Measurements from ENCODE around the gene KRT81. TPM values are rescaled to one million over a fixed set of nuclear protein-coding genes. Genes with fewer than 3 reads are reported as not detected.

Gene KRT81
- total and polyA plus RNA-seq, 4 donors = 0.02 to 0.61 (median 0.23) TPM

DNA sequence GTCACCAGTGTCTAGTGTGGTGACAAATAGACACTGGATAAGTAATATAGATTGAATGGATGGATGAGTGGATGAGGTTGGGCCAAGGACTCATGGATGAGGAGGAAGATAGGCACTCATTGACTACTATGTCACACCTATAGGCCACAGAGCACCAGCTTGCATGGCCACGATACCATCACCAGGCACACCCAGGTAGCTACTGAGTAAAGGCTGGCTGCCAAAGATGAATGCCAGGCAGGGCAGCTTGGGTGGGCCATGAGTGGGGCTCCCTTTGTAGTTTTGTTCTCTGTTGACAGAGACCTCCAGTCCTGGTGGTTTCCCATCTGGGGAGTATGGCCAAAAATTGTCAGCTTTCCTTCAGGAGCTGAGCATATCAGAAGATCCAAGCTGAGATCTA is 41.0 kb upstream of the KRT81 start:
- ATAC-seq (ENCODE audit: insufficient read depth, low FRiP score) (no peak), DNase-seq (no peak)
- no peak overlapping the region for H3K27ac ChIP-seq (ENCODE audit: low read depth in 1 of 2, low read length in 1 of 2)
- TF ChIP-seq, protein P1, sequence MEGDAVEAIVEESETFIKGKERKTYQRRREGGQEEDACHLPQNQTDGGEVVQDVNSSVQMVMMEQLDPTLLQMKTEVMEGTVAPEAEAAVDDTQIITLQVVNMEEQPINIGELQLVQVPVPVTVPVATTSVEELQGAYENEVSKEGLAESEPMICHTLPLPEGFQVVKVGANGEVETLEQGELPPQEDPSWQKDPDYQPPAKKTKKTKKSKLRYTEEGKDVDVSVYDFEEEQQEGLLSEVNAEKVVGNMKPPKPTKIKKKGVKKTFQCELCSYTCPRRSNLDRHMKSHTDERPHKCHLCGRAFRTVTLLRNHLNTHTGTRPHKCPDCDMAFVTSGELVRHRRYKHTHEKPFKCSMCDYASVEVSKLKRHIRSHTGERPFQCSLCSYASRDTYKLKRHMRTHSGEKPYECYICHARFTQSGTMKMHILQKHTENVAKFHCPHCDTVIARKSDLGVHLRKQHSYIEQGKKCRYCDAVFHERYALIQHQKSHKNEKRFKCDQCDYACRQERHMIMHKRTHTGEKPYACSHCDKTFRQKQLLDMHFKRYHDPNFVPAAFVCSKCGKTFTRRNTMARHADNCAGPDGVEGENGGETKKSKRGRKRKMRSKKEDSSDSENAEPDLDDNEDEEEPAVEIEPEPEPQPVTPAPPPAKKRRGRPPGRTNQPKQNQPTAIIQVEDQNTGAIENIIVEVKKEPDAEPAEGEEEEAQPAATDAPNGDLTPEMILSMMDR (IDR thresholded peaks at IDR 0.05; ENCODE audit: control extremely low read depth, extremely low read depth) = no peak
- H3K27me3 ChIP-seq (ENCODE audit: control insufficient read depth in 3 of 3, insufficient read depth in 3 of 3, low read length in 2 of 3) = no peaks in the 10 kb centered on the region
- H3K4me1 ChIP-seq (ENCODE audit: control insufficient read depth in 5 of 5, insufficient read depth in 5 of 5, low read length in 5 of 5) = no peaks in the 10 kb centered on the region
- H3K9me3 ChIP-seq (ENCODE audit: control insufficient read depth in 4 of 4, insufficient read depth in 3 of 4, low read length in 3 of 4) = peaks cover 0 to 10% (median 3%) of the 10 kb centered on the region in 4 donors
- H3K4me3 ChIP-seq = no peak overlapping the region
- H3K36me3 ChIP-seq (ENCODE audit: control insufficient read depth in 4 of 4, insufficient read depth in 4 of 4, low read length in 4 of 4) = no peaks in the 10 kb centered on the region
- no peak overlapping the region for H3K9ac ChIP-seq (ENCODE audit: insufficient read depth in 1 of 2, low read length in 2 of 2)
- WGBS, 2 donors = 90 to 100% methylated on average over 1 of the region's 1 CpG

DNA sequence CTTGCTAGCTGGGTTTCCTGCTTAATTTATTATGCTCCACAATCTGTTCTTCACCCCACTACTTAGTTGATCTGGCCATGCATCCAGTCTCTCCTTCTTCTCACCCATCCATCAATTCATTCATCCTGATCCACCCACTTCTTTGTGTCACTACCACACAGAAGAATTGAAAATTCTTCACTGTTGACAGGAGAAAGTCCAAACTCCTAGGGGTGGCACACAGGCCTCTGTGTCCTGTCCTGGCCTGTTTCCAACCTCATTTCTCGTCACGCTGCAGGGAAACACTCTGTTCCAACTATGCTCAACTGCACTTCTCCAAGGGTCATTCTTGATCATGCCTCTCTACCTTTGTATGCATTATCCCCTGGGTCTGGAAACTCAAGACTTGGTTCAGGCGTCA is 40.5 kb upstream of the KRT81 start:
- Histone ChIP-seq H3K9ac (ENCODE audit: insufficient read depth in 1 of 2, low read length in 2 of 2) (no peak overlapping the region), H3K4me3 (no peak overlapping the region), H3K27me3 (ENCODE audit: control insufficient read depth in 3 of 3, insufficient read depth in 3 of 3, low read length in 2 of 3) (no peaks in the 10 kb centered on the region), H3K36me3 (ENCODE audit: control insufficient read depth in 4 of 4, insufficient read depth in 4 of 4, low read length in 4 of 4) (no peaks in the 10 kb centered on the region), H3K27ac (ENCODE audit: low read depth in 1 of 2, low read length in 1 of 2) (no peak overlapping the region), H3K4me1 (ENCODE audit: control insufficient read depth in 5 of 5, insufficient read depth in 5 of 5, low read length in 5 of 5) (no peaks in the 10 kb centered on the region), H3K9me3 (ENCODE audit: control insufficient read depth in 4 of 4, insufficient read depth in 3 of 4, low read length in 3 of 4) (peaks cover 0 to 7% (median 3%) of the 10 kb centered on the region in 4 donors)
- DNase-seq = no peak
- WGBS, 2 donors = 86% methylated on average over 3 of the region's 3 CpGs
- TF ChIP-seq, protein P1 (IDR thresholded peaks at IDR 0.05; ENCODE audit: control extremely low read depth, extremely low read depth) = no peak
- no peak for ATAC-seq (ENCODE audit: insufficient read depth, low FRiP score)

DNA sequence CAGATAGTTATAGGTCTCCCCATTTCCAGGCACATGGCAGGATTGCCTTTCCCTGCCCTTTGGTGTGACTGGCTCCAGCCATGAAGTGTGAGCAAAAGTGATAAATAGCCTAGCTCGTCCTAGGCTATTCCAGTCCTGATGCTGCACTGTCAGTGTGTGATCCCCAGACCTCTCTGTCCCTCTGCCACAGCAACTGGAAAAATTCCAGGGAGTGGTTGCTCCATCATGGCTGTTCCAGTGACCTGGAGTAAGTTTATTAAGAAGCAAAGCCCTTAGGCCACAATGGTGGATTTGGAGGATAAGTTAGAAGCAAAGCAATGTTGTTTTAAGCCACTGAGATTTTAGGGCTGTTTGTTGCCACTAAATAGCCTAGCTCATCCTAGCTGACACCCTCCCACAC is 39.7 kb upstream of the KRT81 start:
- no peak for DNase-seq

More for the DNA sequence above, 39.7 kb upstream of the KRT81 start:
- Histone ChIP-seq H3K9ac (ENCODE audit: insufficient read depth in 1 of 2, low read length in 2 of 2) (no peak overlapping the region), H3K9me3 (ENCODE audit: control insufficient read depth in 4 of 4, insufficient read depth in 3 of 4, low read length in 3 of 4) (peaks cover 0 to 7% (median 3%) of the 10 kb centered on the region in 4 donors), H3K4me1 (ENCODE audit: control insufficient read depth in 5 of 5, insufficient read depth in 5 of 5, low read length in 5 of 5) (no peaks in the 10 kb centered on the region), H3K27ac (ENCODE audit: low read depth in 1 of 2, low read length in 1 of 2) (no peak overlapping the region), H3K27me3 (ENCODE audit: control insufficient read depth in 3 of 3, insufficient read depth in 3 of 3, low read length in 2 of 3) (no peaks in the 10 kb centered on the region), H3K36me3 (ENCODE audit: control insufficient read depth in 4 of 4, insufficient read depth in 4 of 4, low read length in 4 of 4) (no peaks in the 10 kb centered on the region), H3K4me3 (no peak overlapping the region)
- TF ChIP-seq, protein P1 (IDR thresholded peaks at IDR 0.05; ENCODE audit: control extremely low read depth, extremely low read depth) = no peak
- ATAC-seq (ENCODE audit: insufficient read depth, low FRiP score) = no peak
- 39 to 45% methylated on average over 1 of the region's 1 CpG for WGBS, 2 donors
